ENCODE measurements around the gene IL1RN.

The IL1RN gene

GRCh38 chr2:113175042-113175628 lies 47.7 kb downstream of the IL1RN start:
- DNase-seq (ENCODE audit: low read depth): no peak

- DNase-seq (ENCODE audit: low read depth): no peak
Observed at GRCh38 chr2:113175736-113176695, 48.6 kb downstream of the IL1RN start.

- DNase-seq (ENCODE audit: low read depth): no peak
Observed at GRCh38 chr2:113176696-113177355, 49.4 kb downstream of the IL1RN start.

GRCh38 chr2:113178069-113178746 lies 50.8 kb downstream of the IL1RN start:
- DNase-seq (ENCODE audit: low read depth): no peak

GRCh38 chr2:113178891-113179290 lies 51.5 kb downstream of the IL1RN start:
- DNase-seq (ENCODE audit: low read depth): no peak

- DNase-seq (ENCODE audit: low read depth): no peak
Observed at GRCh38 chr2:113179446-113180045, 52.1 kb downstream of the IL1RN start.

GRCh38 chr2:113180131-113180946 lies 52.9 kb downstream of the IL1RN start:
- DNase-seq (ENCODE audit: low read depth): no peak

GRCh38 chr2:113181258-113182051 lies 54.1 kb downstream of the IL1RN start:
- no peak for DNase-seq (ENCODE audit: low read depth)

- DNase-seq (ENCODE audit: low read depth): no peak
Observed at GRCh38 chr2:113182471-113183260, 55.3 kb downstream of the IL1RN start.

GRCh38 chr2:113183264-113183663 lies 55.9 kb downstream of the IL1RN start:
- DNase-seq (ENCODE audit: low read depth): no peak

Data from fibroblast of the conjunctiva (primary cell).